CD8-positive, alpha-beta memory T cell (primary cell): Measurements from ENCODE around the gene EIF2AK3. TPM values are rescaled to one million over a fixed set of nuclear protein-coding genes. Genes with fewer than 3 reads are reported as not detected.
A peak's percentile ranks its signal among the peaks of the same experiment; 100 is the strongest.
"Not testable (repeated sequence)": the region's sequence is repeated elsewhere in the genome, so short reads cannot be mapped to it uniquely, and the experiment has no call there.

ENCODE experiments used
- CTCF ChIA-PET: fragments of 350-600 bp; sonication (Branson Sonifier 250); formaldehyde crosslinking; loops from one replicate; lab custom pipeline; 2021; ENCODE audit warnings: antibody characterized with exemption; lab: Charles Lee
- POLR2A ChIA-PET: fragments of 350-600 bp; sonication (Branson Sonifier 250); formaldehyde crosslinking; loops from one replicate; lab custom pipeline; 2021; ENCODE audit warnings: antibody characterized with exemption; lab: Charles Lee
- DNase-seq, 5 donors: peaks; one replicate each; pipeline versions ENCODE4 v3.0.0 to v3.0.0-alpha.2; 2020 to 2022; ENCODE audit warnings: mixed read lengths in 1 of 5
- H3K27ac ChIP-seq: one replicate; pipeline ENCODE4 v1.7.0; 2013; ENCODE audit warnings: low read depth, mild to moderate bottlenecking, low read length, moderate library complexity
- H3K27me3 ChIP-seq: 2 replicates; pipeline ENCODE4 v1.7.0; 2013; ENCODE audit warnings: low read length, mild to moderate bottlenecking; ENCODE audit not compliant: insufficient read depth, poor library complexity, severe bottlenecking
- H3K36me3 ChIP-seq: 2 replicates; pipeline ENCODE4 v1.7.0; 2013; ENCODE audit warnings: mild to moderate bottlenecking, low read length, moderate library complexity; ENCODE audit not compliant: insufficient read depth
- H3K4me1 ChIP-seq: 2 replicates; pipeline ENCODE4 v1.7.0; 2013; ENCODE audit warnings: mild to moderate bottlenecking, low read length, moderate library complexity; ENCODE audit not compliant: insufficient read depth
- H3K4me3 ChIP-seq: 2 replicates; pipeline ENCODE4 v1.7.0; 2013; ENCODE audit warnings: mild to moderate bottlenecking, low read length
- H3K9me3 ChIP-seq: 2 replicates; pipeline ENCODE4 v1.7.0; 2013; ENCODE audit warnings: mild to moderate bottlenecking, low read length
- H3K27ac Mint-ChIP-seq, 8 donors: one replicate each; pipeline ENCODE4 v1.8.0; 2020 to 2021; ENCODE audit warnings: mixed read lengths in 8 of 8, mild to moderate bottlenecking in 6 of 8, inconsistent platforms in 3 of 8, moderate library complexity in 3 of 8
- H3K27me3 Mint-ChIP-seq, 2 donors: one replicate each; pipeline ENCODE4 v1.8.0; 2020 to 2021; ENCODE audit warnings: mixed read lengths in 2 of 2, mild to moderate bottlenecking in 1 of 2, moderate library complexity in 1 of 2
- H3K36me3 Mint-ChIP-seq, 3 donors: one replicate each; pipeline ENCODE4 v1.8.0; 2020 to 2021; ENCODE audit warnings: mixed read lengths in 3 of 3, inconsistent platforms in 1 of 3, mild to moderate bottlenecking in 1 of 3
- H3K4me1 Mint-ChIP-seq, 3 donors: one replicate each; pipeline ENCODE4 v1.8.0; 2020 to 2021; ENCODE audit warnings: mixed read lengths in 3 of 3, inconsistent platforms in 1 of 3, mild to moderate bottlenecking in 1 of 3
- H3K4me3 Mint-ChIP-seq, 7 donors: one replicate each; pipeline ENCODE4 v1.8.0; 2020 to 2021; ENCODE audit warnings: mixed read lengths in 7 of 7, mild to moderate bottlenecking in 6 of 7, moderate library complexity in 4 of 7, inconsistent platforms in 2 of 7
- H3K9me3 Mint-ChIP-seq, 5 donors: one replicate each; pipeline ENCODE4 v1.8.0; 2020 to 2022; ENCODE audit warnings: mixed read lengths in 5 of 5, mild to moderate bottlenecking in 3 of 5, moderate library complexity in 2 of 5, inconsistent platforms in 1 of 5
- polyA plus RNA-seq: library from polyadenylated mRNA; unstranded; fragments of 300-500 nt; fragmentation: Illumina TruSeq; gene quantifications from one replicate; pipeline ENCODE4 v1.2.3, GENCODE V29; 2021
- total RNA-seq, 2 experiments: library from RNA; stranded (reverse); gene quantifications; one replicate each; pipeline ENCODE4 v1.2.3, GENCODE V29; 2021

EIF2AK3 gene
- total and polyA plus RNA-seq, 3 experiments from 2014 or later = 10.2 to 15.0 (median 13.0) TPM

DNA sequence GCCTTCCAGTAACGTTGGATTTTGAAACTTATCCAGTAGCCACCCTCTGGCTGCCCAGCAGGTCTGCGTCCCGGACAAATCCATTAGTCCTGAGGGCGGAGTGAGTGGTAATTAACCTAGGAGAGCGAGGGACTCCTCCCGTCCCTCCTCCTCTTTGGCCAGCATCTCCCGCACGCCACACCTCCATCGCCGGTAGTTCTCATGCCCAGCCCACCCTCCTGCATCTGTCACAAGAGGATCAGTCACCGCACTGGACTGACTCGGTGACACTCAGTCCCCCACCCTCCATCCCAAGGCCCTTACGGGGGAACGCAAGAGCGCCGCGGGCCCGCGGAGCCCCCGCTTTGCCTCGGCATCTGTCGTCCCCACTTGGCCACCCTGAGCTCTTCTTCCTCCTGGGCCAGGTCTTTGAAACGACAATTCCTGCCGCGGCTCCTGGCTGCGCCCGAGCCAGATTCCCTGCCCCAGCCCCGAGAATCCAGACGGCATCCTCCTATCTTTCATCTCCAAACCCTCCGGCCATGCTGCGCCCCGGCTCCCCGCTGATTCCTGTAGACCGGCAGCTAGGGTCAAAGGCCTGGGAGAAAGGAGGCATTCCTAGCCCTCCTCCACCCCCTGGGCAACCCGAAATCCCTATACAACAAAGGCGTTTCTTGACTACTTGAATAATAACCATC lies 77.5 kb downstream of the EIF2AK3 start:
- no peaks in the 10 kb centered on the region for H3K36me3 ChIP-seq
- no peak for DNase-seq
- H3K9me3 Mint-ChIP-seq = no peaks in the 10 kb centered on the region
- no peak overlapping the region for H3K4me3 ChIP-seq
- H3K4me1 ChIP-seq = no peaks in the 10 kb centered on the region
- peak overlapping the region in 1 of 7 donors; percentile 48 for H3K4me3 Mint-ChIP-seq
- peaks cover 10 to 14% of the 10 kb centered on the region in 2 donors for H3K27me3 Mint-ChIP-seq
- peaks cover 0 to 5% (median 3%) of the 10 kb centered on the region in 3 donors for H3K36me3 Mint-ChIP-seq
- ChIA-PET POLR2A (no interaction called here), CTCF (no interaction called here)
- H3K27ac Mint-ChIP-seq = no peak overlapping the region
- H3K27me3 ChIP-seq = no peaks in the 10 kb centered on the region
- peaks cover 3 to 8% (median 4%) of the 10 kb centered on the region in 3 donors for H3K4me1 Mint-ChIP-seq
- no peak overlapping the region for H3K27ac ChIP-seq
- H3K9me3 ChIP-seq = no peaks in the 10 kb centered on the region

DNA sequence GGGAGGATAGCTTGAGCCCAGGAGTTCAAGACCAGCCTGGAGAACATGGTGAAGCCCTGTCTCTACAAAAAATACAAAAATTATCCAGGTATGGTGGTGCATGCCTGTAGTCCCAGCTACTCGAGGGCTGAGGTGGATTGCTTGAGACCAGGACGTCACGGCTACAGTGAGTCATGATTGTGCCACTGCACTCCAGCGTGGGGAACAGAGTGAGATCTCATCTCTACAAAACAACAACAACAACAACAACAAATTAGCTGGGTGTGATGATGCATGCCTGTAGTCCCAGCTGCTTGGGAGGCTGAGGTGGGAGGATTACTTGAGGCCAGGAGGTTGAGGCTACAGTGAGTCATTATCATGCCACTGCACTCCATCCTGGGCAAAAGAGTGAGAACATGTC lies 81.0 kb downstream of the EIF2AK3 start:
- H3K4me1 Mint-ChIP-seq, H3K27ac Mint-ChIP-seq, H3K9me3 Mint-ChIP-seq, DNase-seq, CTCF ChIA-PET, H3K4me3 Mint-ChIP-seq, H3K27ac ChIP-seq, H3K9me3 ChIP-seq, POLR2A ChIA-PET, H3K36me3 ChIP-seq, H3K4me1 ChIP-seq, H3K36me3 Mint-ChIP-seq, H3K27me3 ChIP-seq, H3K4me3 ChIP-seq: not testable (repeated sequence)
- peaks cover 13 to 19% of the 10 kb centered on the region in 2 donors for H3K27me3 Mint-ChIP-seq

DNA sequence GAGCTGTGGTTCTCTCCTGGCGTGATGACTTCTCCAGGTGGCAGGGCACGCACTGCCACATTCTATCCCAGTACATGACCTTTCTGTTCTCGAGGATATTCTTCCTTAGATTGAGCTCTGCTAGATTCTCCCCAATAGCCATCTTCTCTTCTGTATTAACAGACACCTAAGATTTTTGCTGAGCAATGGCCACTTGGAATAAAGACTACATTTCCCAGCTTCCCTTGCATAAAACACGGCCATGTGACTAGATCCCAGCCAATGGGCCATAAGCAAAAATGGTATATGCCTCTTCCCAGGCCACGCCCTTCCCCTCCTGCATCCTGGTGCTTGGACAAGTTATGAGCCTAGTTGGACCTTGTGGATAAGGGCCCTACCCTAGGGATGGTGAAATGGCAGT lies 82.1 kb downstream of the EIF2AK3 start:
- ChIA-PET POLR2A (no interaction called here), CTCF (no interaction called here)
- Histone ChIP-seq H3K36me3 (no peaks in the 10 kb centered on the region), H3K27me3 (no peaks in the 10 kb centered on the region), H3K4me1 (no peaks in the 10 kb centered on the region), H3K9me3 (no peaks in the 10 kb centered on the region), H3K27ac (no peak overlapping the region), H3K4me3 (no peak overlapping the region)
- Mint-ChIP-seq H3K9me3 (peaks cover 0 to 5% (median 4%) of the 10 kb centered on the region in 5 donors), H3K27me3 (peaks cover 12 to 20% of the 10 kb centered on the region in 2 donors), H3K27ac (peak overlapping the region in 1 of 8 donors; percentile 89), H3K4me3 (no peak overlapping the region), H3K4me1 (peaks cover 0 to 3% (median 3%) of the 10 kb centered on the region in 3 donors), H3K36me3 (peaks cover 0 to 13% (median 3%) of the 10 kb centered on the region in 3 donors)
- no peak for DNase-seq

DNA sequence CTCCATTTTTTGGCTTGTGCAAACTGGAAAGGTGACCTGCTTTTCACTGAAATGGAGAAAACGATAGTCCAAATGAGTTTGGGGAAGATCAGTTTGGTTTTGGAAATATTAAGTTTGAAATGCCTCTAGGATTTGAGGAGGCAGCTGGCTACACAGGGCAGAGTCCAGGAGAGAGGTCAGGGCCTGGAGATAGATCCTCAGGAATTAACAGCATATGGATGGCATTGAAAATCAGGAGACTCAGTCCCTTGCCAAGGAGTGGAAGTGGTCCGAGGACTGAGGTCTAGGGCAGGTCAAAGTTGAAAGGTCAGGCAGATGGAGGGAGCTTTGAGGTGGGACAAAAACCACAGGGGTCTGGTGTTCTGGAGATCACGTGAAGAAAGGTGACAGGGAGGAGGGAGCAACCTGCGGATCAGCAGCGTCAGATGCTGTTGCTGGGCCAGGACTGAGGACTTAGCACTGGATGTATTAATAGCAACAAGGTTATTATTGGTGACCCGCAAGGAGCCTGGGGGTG lies 83.7 kb downstream of the EIF2AK3 start:
- ChIA-PET CTCF (no interaction called here), POLR2A (no interaction called here)
- Mint-ChIP-seq H3K4me1 (no peaks in the 10 kb centered on the region), H3K4me3 (no peak overlapping the region), H3K27ac (no peak overlapping the region), H3K27me3 (peaks cover 4 to 14% of the 10 kb centered on the region in 2 donors), H3K9me3 (peaks cover 0 to 5% (median 4%) of the 10 kb centered on the region in 5 donors), H3K36me3 (peaks cover 0 to 13% (median 3%) of the 10 kb centered on the region in 3 donors)
- no peaks in the 10 kb centered on the region for H3K27me3 ChIP-seq
- DNase-seq = no peak
- H3K36me3 ChIP-seq = no peaks in the 10 kb centered on the region
- H3K4me3 ChIP-seq = no peak overlapping the region
- no peak overlapping the region for H3K27ac ChIP-seq
- no peaks in the 10 kb centered on the region for H3K9me3 ChIP-seq
- H3K4me1 ChIP-seq = no peaks in the 10 kb centered on the region

DNA sequence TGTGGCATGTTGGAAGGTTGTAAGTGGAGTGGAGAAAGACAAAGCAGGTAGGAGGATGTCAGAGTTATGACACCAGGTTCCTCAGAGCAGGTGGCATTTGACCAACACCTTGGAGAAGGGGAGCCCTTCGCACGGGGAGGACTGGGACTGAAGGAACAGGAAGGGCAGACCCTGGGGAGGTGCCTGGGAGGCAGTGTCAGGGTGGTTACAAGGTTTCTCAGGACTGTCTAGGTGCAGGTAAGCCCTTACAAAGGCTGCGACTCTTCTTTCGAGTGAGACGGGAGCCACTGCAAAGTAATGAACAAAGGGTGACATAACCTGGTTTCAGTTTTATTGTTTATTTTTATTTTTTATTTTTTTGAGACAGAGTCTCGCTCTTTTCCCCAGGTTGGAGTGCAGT lies 84.6 kb downstream of the EIF2AK3 start:
- Histone ChIP-seq H3K9me3 (no peaks in the 10 kb centered on the region), H3K36me3 (no peaks in the 10 kb centered on the region), H3K27me3 (no peaks in the 10 kb centered on the region), H3K27ac (no peak overlapping the region), H3K4me1 (no peaks in the 10 kb centered on the region), H3K4me3 (no peak overlapping the region)
- Mint-ChIP-seq H3K27me3 (peaks cover 3 to 17% of the 10 kb centered on the region in 2 donors), H3K9me3 (peaks cover 0 to 5% (median 4%) of the 10 kb centered on the region in 5 donors), H3K4me3 (no peak overlapping the region), H3K27ac (no peak overlapping the region), H3K36me3 (peaks cover 0 to 13% (median 3%) of the 10 kb centered on the region in 3 donors), H3K4me1 (no peaks in the 10 kb centered on the region)
- no peak for DNase-seq
- CTCF ChIA-PET = no interaction called here
- POLR2A ChIA-PET = no interaction called here

DNA sequence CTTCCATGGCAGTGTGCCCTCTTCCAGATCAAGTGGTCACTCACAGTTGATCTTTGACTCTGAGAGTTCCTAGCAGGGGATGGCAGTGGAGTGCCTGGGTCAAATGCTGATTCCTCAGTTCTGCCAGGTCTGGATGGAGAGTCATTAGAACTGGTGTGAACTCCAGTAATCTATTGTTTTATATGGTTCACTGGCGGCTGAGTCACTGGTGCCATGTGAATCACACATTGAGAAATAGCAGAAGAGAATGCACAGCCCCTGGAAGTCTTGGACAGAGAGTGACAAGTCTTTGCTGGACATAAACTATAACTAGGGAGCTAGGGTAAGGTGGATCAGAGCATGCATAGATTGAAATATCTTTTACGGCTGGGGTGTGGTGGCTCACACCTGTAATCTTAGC lies 86.9 kb downstream of the EIF2AK3 start:
- Mint-ChIP-seq H3K4me3 (no peak overlapping the region), H3K4me1 (no peaks in the 10 kb centered on the region), H3K27me3 (peaks cover 3 to 29% of the 10 kb centered on the region in 2 donors), H3K27ac (no peak overlapping the region), H3K36me3 (peaks cover 0 to 13% (median 3%) of the 10 kb centered on the region in 3 donors), H3K9me3 (peaks cover 0 to 5% (median 4%) of the 10 kb centered on the region in 5 donors)
- Histone ChIP-seq H3K4me3 (no peak overlapping the region), H3K27me3 (no peaks in the 10 kb centered on the region), H3K4me1 (no peaks in the 10 kb centered on the region), H3K9me3 (no peaks in the 10 kb centered on the region), H3K36me3 (no peaks in the 10 kb centered on the region), H3K27ac (no peak overlapping the region)
- DNase-seq = no peak
- CTCF ChIA-PET = no interaction called here
- POLR2A ChIA-PET = no interaction called here

DNA sequence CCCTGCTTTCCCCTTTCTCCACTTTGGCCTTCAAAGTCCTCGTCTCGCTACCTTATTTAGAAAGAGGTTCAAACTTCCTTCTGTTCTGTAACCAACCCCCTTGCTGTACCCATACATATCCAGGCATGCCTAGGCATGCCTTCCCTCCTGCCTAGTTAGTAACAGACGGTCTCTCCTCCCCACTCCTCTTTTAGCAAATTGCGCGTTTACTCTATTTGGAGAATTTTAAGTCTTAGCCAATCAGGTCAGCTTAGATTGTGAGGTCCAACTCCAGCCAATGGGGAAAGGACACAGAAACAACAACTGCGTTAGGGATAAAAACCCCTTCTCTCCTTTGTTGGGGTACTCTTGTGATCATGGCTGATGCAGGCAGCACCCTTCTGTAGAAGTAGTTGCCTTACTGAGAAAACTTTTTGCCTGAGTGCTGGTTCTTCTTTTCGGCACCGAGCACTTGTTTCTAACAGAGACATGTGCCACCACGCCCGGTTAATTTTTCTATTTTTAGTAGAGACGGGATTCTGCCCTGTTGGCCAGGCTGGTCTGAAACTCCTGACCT lies 88.8 kb downstream of the EIF2AK3 start:
- peaks cover 0 to 5% (median 4%) of the 10 kb centered on the region in 5 donors for H3K9me3 Mint-ChIP-seq
- no peak for DNase-seq
- no peaks in the 10 kb centered on the region for H3K27me3 ChIP-seq
- H3K27me3 Mint-ChIP-seq = peaks cover 6 to 33% of the 10 kb centered on the region in 2 donors
- no peaks in the 10 kb centered on the region for H3K4me1 ChIP-seq
- CTCF ChIA-PET = no interaction called here
- peaks cover 0 to 13% (median 3%) of the 10 kb centered on the region in 3 donors for H3K36me3 Mint-ChIP-seq
- H3K36me3 ChIP-seq = no peaks in the 10 kb centered on the region
- POLR2A ChIA-PET = no interaction called here
- no peak overlapping the region for H3K4me3 ChIP-seq
- H3K4me1 Mint-ChIP-seq = no peaks in the 10 kb centered on the region
- H3K9me3 ChIP-seq = no peaks in the 10 kb centered on the region
- H3K4me3 Mint-ChIP-seq = no peak overlapping the region
- H3K27ac Mint-ChIP-seq = no peak overlapping the region
- no peak overlapping the region for H3K27ac ChIP-seq

DNA sequence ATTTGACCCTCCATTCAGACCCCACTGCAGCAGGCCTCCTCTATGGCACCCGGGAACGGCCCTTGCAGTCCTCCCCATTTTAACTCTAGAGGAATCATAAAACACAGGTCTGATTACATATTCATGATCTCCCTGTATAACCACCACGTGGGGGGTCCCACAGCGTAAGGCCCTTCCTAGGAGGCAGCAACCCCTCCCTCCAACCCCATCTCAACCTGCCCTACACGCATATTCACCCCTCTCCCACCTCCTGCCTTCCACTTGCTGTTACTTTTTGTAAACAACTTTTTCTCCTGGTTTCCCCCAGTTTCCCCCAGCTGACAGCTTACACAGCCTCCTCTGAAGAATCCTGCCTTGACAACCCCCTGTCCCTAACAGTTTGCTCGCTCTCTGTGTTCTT lies 89.6 kb downstream of the EIF2AK3 start:
- Mint-ChIP-seq H3K27me3 (peaks cover 6 to 32% of the 10 kb centered on the region in 2 donors), H3K4me1 (no peaks in the 10 kb centered on the region), H3K9me3 (peaks cover 0 to 5% (median 4%) of the 10 kb centered on the region in 5 donors), H3K27ac (no peak overlapping the region), H3K4me3 (no peak overlapping the region), H3K36me3 (peaks cover 0 to 13% (median 3%) of the 10 kb centered on the region in 3 donors)
- POLR2A ChIA-PET = no interaction called here
- CTCF ChIA-PET = no interaction called here
- Histone ChIP-seq H3K4me3 (no peak overlapping the region), H3K27me3 (no peaks in the 10 kb centered on the region), H3K27ac (no peak overlapping the region), H3K9me3 (no peaks in the 10 kb centered on the region), H3K36me3 (no peaks in the 10 kb centered on the region), H3K4me1 (no peaks in the 10 kb centered on the region)
- no peak for DNase-seq
